Kidney epithelial cell (primary cell): ENCODE data around the gene FAM13B. TPM values are rescaled to one million over a fixed set of nuclear protein-coding genes. Genes with fewer than 3 reads are reported as not detected.
"Not testable (repeated sequence)": the region's sequence is repeated elsewhere in the genome, so short reads cannot be mapped to it uniquely, and the experiment has no call there.

Experiments used
- DNase-seq: peaks from one replicate; pipeline ENCODE4 v3.0.0-alpha.2; 2010; ENCODE audit warnings: low read depth
- H3K27me3 ChIP-seq: 2 replicates; pipeline ENCODE4 v1.6.0; 2011; ENCODE audit warnings: low read length; ENCODE audit not compliant: control insufficient read depth, insufficient read depth
- H3K36me3 ChIP-seq: 2 replicates; pipeline ENCODE4 v1.5.1; 2011; ENCODE audit warnings: low read length; ENCODE audit not compliant: control insufficient read depth, insufficient read depth
- H3K4me3 ChIP-seq: 2 replicates; pipeline ENCODE4 v1.5.1; 2011; ENCODE audit warnings: low read depth, mild to moderate bottlenecking, control low read depth, low read length
- total RNA-seq: library from RNA; depleted of rRNA; stranded (reverse); fragments of >200 nt; gene quantifications from 2 replicates; pipeline ENCODE4 v1.2.3, GENCODE V29; 2015
- TF ChIP-seq, protein P1 (sequence below): IDR thresholded peaks from 2 replicates; pipeline ENCODE4 v1.5.1; 2011; ENCODE audit warnings: mild to moderate bottlenecking, moderate library complexity, low read length, control low read depth, inconsistent platforms; ENCODE audit not compliant: insufficient read depth, poor library complexity, severe bottlenecking

The FAM13B gene
- total RNA-seq, 1 donor from 2014 or later = 14.4 TPM

DNA sequence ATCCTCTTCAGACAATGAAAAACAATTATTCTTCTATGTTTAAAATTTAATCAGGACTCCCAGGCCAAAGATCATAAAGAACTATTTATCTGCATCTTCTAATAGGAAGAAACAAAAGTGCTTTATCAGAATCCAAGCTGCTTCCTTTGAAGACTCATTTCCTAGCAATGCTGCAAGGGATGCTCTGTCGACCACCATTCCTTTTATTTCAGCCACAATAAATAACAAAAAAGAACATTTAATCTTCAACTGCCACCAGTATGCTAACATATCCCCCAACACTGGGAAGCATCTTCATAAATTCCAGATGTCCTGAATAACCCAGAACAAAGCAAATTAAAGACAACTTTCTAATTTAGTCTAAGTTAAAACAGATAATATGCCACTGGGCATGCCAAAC lies 74.9 kb downstream of the FAM13B start:
- DNase-seq = no peak
- TF ChIP-seq, protein P1, sequence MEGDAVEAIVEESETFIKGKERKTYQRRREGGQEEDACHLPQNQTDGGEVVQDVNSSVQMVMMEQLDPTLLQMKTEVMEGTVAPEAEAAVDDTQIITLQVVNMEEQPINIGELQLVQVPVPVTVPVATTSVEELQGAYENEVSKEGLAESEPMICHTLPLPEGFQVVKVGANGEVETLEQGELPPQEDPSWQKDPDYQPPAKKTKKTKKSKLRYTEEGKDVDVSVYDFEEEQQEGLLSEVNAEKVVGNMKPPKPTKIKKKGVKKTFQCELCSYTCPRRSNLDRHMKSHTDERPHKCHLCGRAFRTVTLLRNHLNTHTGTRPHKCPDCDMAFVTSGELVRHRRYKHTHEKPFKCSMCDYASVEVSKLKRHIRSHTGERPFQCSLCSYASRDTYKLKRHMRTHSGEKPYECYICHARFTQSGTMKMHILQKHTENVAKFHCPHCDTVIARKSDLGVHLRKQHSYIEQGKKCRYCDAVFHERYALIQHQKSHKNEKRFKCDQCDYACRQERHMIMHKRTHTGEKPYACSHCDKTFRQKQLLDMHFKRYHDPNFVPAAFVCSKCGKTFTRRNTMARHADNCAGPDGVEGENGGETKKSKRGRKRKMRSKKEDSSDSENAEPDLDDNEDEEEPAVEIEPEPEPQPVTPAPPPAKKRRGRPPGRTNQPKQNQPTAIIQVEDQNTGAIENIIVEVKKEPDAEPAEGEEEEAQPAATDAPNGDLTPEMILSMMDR = no peak
- Histone ChIP-seq H3K36me3 (no peaks in the 10 kb centered on the region), H3K27me3 (no peaks in the 10 kb centered on the region), H3K4me3 (no peak overlapping the region)

DNA sequence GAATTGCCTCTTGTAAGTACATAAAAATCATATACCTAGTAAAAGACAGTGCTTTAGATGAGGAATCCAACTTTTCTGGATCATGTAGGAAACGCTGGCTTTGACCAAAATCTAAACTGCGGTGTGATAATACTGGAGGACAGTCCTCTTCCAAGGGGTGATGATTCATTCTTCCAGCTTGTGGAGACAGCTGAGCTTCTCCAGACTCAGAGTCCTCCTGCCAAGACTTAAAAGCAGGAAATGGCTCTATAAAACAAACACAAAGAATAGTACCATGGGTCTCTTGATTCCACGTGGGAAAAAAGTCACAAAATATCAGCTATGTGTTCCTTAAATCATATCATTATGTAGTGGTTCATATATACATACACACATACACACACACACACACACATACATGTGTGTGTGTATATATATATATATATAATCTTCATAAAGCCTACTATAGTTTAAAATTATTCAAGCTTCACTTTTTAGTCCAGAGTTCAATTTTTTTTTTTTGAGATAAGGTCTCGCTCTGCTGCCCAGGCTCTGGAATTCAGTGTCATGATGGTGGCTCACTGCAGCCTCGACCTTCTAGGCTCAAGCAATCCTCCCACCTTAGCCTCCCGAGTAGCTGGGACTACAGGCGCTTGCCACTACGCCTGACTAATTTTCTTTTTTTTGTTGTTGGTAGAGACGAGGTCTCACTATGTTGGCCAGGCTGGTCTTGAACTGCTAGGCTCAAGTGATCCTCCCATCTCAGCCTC lies 78.6 kb downstream of the FAM13B start:
- TF ChIP-seq, protein P1 = no peak
- Histone ChIP-seq H3K27me3 (no peaks in the 10 kb centered on the region), H3K36me3 (no peaks in the 10 kb centered on the region), H3K4me3 (no peak overlapping the region)
- DNase-seq = peak; percentile 29

DNA sequence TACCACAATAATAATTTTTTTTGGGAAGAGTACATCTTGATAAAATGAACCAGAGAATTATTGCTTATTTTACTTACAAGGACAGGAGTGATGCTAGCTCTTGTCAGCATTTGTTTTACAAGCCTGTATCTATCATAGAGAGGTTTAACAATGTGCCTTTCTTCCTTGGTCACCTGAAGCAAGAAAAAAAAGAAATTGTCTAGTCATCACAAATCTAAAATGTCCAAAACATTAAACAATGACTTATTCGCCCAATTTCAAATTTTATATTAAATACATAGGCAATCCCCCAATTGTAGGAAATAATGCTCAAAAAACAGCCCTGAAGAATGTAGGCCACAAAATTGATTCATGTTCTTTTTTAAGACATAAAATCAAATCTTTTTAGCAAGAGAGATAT lies 87.1 kb downstream of the FAM13B start:
- H3K4me3 ChIP-seq = no peak overlapping the region
- TF ChIP-seq, protein P1 = no peak
- H3K27me3 ChIP-seq = no peaks in the 10 kb centered on the region
- H3K36me3 ChIP-seq = no peaks in the 10 kb centered on the region
- DNase-seq = no peak

DNA sequence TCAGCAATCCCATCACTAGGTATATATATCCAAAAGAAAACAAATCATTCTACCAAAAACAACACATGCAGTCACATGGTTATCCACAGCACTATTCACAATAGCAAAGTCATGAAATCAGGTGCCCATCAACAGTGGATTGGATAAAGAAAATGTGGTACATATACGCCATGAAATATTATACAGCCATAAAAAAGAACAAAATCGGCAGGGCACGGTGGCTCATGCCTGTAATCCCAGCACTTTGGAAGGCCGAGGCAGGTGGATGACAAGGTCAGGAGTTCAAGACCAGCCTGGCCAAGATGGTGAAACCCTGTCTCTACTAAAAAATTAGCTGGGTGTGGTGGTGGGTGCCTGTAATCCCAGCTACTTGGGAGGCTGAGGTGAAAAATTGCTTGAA lies 88.6 kb downstream of the FAM13B start:
- not testable (repeated sequence) for DNase-seq, H3K36me3 ChIP-seq, H3K27me3 ChIP-seq, H3K4me3 ChIP-seq

DNA sequence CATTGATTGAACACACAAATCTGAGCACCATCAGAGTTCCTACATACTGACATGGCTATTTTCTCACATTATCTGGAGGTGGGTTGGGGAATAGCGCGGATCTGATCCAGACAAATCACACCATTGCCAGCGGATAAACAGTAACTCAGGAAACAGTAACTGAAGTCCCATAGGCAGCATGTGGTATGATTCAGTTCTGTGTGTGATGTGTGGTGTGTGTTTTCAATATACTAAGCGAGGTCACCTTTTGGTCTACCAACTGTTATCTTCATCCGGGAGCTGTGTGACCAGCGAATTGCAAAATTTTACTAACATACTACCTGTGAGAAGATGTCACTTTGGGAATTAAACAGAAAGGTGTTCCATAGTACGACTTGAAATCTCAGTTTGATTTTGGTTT lies 93.5 kb downstream of the FAM13B start:
- TF ChIP-seq, protein P1 = no peak
- Histone ChIP-seq H3K27me3 (no peaks in the 10 kb centered on the region), H3K4me3 (no peak overlapping the region), H3K36me3 (no peaks in the 10 kb centered on the region)
- DNase-seq = no peak

DNA sequence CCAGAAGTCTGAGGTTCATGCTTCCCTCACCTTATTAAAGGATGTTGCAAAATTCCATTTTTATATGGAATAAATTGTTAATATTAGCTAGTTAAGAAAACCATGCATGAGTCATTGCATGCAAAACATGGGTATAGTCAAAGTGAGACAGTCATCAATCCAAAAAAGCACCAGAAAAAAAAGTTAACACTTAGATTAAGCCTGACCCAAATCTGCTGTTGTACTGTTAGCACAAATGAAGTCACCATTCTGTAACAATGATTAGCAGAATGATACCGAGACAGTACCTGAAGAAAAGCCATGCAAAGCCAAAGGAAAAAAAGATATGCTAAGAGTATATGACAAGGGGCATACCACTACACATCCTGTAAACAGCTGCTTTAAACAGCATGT lies 94.1 kb downstream of the FAM13B start:
- TF ChIP-seq, protein P1 = no peak
- DNase-seq = no peak
- no peak overlapping the region for H3K4me3 ChIP-seq
- H3K27me3 ChIP-seq = no peaks in the 10 kb centered on the region
- no peaks in the 10 kb centered on the region for H3K36me3 ChIP-seq
